ENCODE measurements around the gene PTGDR2. TPM values are rescaled to one million over a fixed set of nuclear protein-coding genes. Genes with fewer than 3 reads are reported as not detected.

Gene PTGDR2
- total RNA-seq, 2 experiments from 2014 or later = 0.11 to 0.18 TPM

GRCh38 chr11:60816590-60817157 lies 39.1 kb downstream of the PTGDR2 start:
- intact Hi-C loops (cut with DNase I, micrococcal nuclease) = no loop called here
- ATAC-seq = no peak
- ChIA-PET POLR2A (no interaction called here), CTCF (no interaction called here)
- Mint-ChIP-seq H3K9me3 (ENCODE audit: low read depth) (peaks cover 5% of the 10 kb centered on the region), H3K27ac (no peak overlapping the region), H3K4me3 (no peak overlapping the region), H3K36me3 (ENCODE audit: low read depth) (no peaks in the 10 kb centered on the region), H3K4me1 (no peaks in the 10 kb centered on the region), H3K27me3 (no peaks in the 10 kb centered on the region)
- no peak for DNase-seq

DNA sequence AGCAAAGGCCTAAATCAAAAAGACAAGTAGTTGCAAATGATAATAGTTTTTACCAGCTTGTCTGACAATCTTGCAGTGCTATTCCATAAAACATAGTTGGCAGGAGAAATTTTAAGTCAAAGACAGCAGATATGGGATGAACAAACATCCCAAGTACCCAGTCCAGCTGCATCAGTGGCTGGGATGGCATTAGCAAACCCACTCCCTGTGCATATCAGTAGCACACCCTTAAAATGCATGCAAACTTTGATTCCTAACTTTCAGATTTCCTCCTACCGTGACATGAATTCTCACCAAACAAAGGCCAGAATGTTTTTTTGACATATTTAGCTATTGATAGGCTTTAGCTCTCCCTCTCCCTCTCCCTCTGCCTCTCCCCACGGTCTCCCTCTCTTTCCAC lies 41.6 kb downstream of the PTGDR2 start:
- Mint-ChIP-seq H3K9me3 (ENCODE audit: low read depth) (peaks cover 5% of the 10 kb centered on the region), H3K27ac (no peak overlapping the region), H3K4me3 (no peak overlapping the region), H3K27me3 (no peaks in the 10 kb centered on the region), H3K36me3 (ENCODE audit: low read depth) (no peaks in the 10 kb centered on the region), H3K4me1 (no peaks in the 10 kb centered on the region)
- no peak for DNase-seq
- intact Hi-C loops (cut with DNase I, micrococcal nuclease) = no loop called here
- POLR2A ChIA-PET = no interaction called here
- CTCF ChIA-PET = interaction anchor here (1.3 to 1.5 kb wide), 2 partner anchors 36 to 39 kb away, joined by 3 to 5 read pairs; no protein-coding TSS in a partner anchor
- ATAC-seq = no peak

GRCh38 chr11:60813324-60813723 lies 42.4 kb downstream of the PTGDR2 start:
- Mint-ChIP-seq H3K4me1 (no peaks in the 10 kb centered on the region), H3K27me3 (no peaks in the 10 kb centered on the region), H3K27ac (no peak overlapping the region), H3K36me3 (ENCODE audit: low read depth) (no peaks in the 10 kb centered on the region), H3K9me3 (ENCODE audit: low read depth) (peaks cover 5% of the 10 kb centered on the region), H3K4me3 (no peak overlapping the region)
- CTCF ChIA-PET = interaction anchor here (1.3 to 1.5 kb wide), 2 partner anchors 35 to 38 kb away, joined by 3 to 5 read pairs; no protein-coding TSS in a partner anchor
- POLR2A ChIA-PET = no interaction called here
- ATAC-seq (no peak), DNase-seq (no peak)
- intact Hi-C loops (cut with DNase I, micrococcal nuclease) = no loop called here

DNA sequence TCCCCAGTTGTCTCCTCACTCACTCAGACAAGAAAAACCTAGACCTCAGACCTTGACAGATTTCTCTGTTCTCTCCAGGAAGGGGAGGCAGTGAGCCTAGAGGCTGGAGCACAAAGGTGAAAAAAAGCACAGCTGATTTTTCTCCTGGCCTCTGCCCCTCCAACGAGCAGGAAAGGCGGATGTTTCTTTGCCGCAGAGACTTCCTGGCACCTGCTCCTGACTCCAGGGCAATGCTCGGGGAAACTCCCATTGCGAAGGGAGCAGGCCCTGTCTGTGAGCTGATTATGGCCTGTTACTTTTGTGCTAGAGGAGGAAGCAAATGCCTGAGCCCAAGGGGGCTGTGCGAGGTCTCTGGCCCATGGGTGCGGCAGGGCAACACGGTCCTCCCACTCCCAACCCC lies 45.2 kb downstream of the PTGDR2 start:
- Mint-ChIP-seq H3K4me3 (no peak overlapping the region), H3K27ac (no peak overlapping the region), H3K36me3 (ENCODE audit: low read depth) (no peaks in the 10 kb centered on the region), H3K4me1 (no peaks in the 10 kb centered on the region), H3K27me3 (no peaks in the 10 kb centered on the region), H3K9me3 (ENCODE audit: low read depth) (no peaks in the 10 kb centered on the region)
- intact Hi-C loops (cut with DNase I, micrococcal nuclease) = no loop called here
- POLR2A ChIA-PET = no interaction called here
- CTCF ChIA-PET = interaction anchor here (0.6 to 0.7 kb wide), 2 partner anchors 45 to 152 kb away, joined by 3 to 5 read pairs; no protein-coding TSS in a partner anchor
- ATAC-seq (no peak), DNase-seq (no peak)

DNA sequence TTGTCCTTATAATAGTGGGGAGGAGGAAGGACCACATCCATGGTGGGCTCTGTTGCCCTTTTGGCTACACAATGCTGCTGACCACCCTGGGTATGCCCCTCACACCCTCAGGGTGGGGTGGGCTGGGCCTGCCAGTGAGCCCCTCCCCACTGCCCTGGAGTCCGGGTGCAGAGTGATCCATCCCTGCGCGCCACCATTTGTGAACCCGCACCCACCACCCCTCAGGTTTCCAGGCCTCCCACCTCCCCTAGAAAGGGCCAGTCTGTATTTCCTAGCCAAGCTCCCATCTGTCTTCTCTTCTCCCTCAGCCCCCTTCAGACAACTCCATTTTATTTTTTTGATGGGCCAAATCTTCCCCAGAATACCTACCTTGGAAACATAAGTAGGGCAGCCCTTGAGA lies 45.6 kb downstream of the PTGDR2 start:
- Mint-ChIP-seq H3K27ac (no peak overlapping the region), H3K9me3 (ENCODE audit: low read depth) (no peaks in the 10 kb centered on the region), H3K4me1 (no peaks in the 10 kb centered on the region), H3K36me3 (ENCODE audit: low read depth) (no peaks in the 10 kb centered on the region), H3K27me3 (no peaks in the 10 kb centered on the region), H3K4me3 (no peak overlapping the region)
- DNase-seq = no peak
- intact Hi-C loops (cut with DNase I, micrococcal nuclease) = no loop called here
- ChIA-PET POLR2A (no interaction called here), CTCF (no interaction called here)
- ATAC-seq = no peak

GRCh38 chr11:60809691-60810090 lies 46.1 kb downstream of the PTGDR2 start:
- DNase-seq = no peak
- no peaks in the 10 kb centered on the region for H3K36me3 Mint-ChIP-seq (ENCODE audit: low read depth)

GRCh38 chr11:60809249-60809648 lies 46.5 kb downstream of the PTGDR2 start:
- CTCF ChIA-PET = no interaction called here

More at GRCh38 chr11:60809691-60810090, 46.1 kb downstream of the PTGDR2 start:
- Mint-ChIP-seq H3K27ac (no peak overlapping the region), H3K4me1 (no peaks in the 10 kb centered on the region), H3K27me3 (no peaks in the 10 kb centered on the region), H3K4me3 (no peak overlapping the region), H3K9me3 (ENCODE audit: low read depth) (no peaks in the 10 kb centered on the region)
- no peak for ATAC-seq
- ChIA-PET POLR2A (no interaction called here), CTCF (no interaction called here)
- intact Hi-C loops (cut with DNase I, micrococcal nuclease) = no loop called here

GRCh38 chr11:60803273-60803936 lies 52.3 kb downstream of the PTGDR2 start:
- POLR2A ChIA-PET = no interaction called here

More at GRCh38 chr11:60809249-60809648, 46.5 kb downstream of the PTGDR2 start:
- H3K27me3 Mint-ChIP-seq = no peaks in the 10 kb centered on the region
- H3K9me3 Mint-ChIP-seq (ENCODE audit: low read depth) = no peaks in the 10 kb centered on the region
- no peaks in the 10 kb centered on the region for H3K36me3 Mint-ChIP-seq (ENCODE audit: low read depth)
- H3K4me1 Mint-ChIP-seq = no peaks in the 10 kb centered on the region
- no peak for ATAC-seq
- POLR2A ChIA-PET = no interaction called here
- intact Hi-C loops (cut with DNase I, micrococcal nuclease) = no loop called here
- no peak for DNase-seq
- no peak overlapping the region for H3K4me3 Mint-ChIP-seq
- H3K27ac Mint-ChIP-seq = no peak overlapping the region

GRCh38 chr11:60801194-60801593 lies 54.6 kb downstream of the PTGDR2 start:
- CTCF ChIA-PET = no interaction called here
- DNase-seq (no peak), ATAC-seq (no peak)
- H3K27ac Mint-ChIP-seq = no peak overlapping the region
- POLR2A ChIA-PET = no interaction called here
- no peaks in the 10 kb centered on the region for H3K36me3 Mint-ChIP-seq (ENCODE audit: low read depth)
- no peaks in the 10 kb centered on the region for H3K9me3 Mint-ChIP-seq (ENCODE audit: low read depth)
- peaks cover 7% of the 10 kb centered on the region for H3K27me3 Mint-ChIP-seq
- no peak overlapping the region for H3K4me3 Mint-ChIP-seq
- intact Hi-C loops (cut with DNase I, micrococcal nuclease) = no loop called here
- no peaks in the 10 kb centered on the region for H3K4me1 Mint-ChIP-seq

More at GRCh38 chr11:60803273-60803936, 52.3 kb downstream of the PTGDR2 start:
- no peaks in the 10 kb centered on the region for H3K4me1 Mint-ChIP-seq
- H3K36me3 Mint-ChIP-seq (ENCODE audit: low read depth) = no peaks in the 10 kb centered on the region
- H3K27me3 Mint-ChIP-seq = peaks cover 7% of the 10 kb centered on the region
- no peak overlapping the region for H3K27ac Mint-ChIP-seq
- DNase-seq (no peak), ATAC-seq (no peak)
- no peak overlapping the region for H3K4me3 Mint-ChIP-seq
- CTCF ChIA-PET = no interaction called here
- H3K9me3 Mint-ChIP-seq (ENCODE audit: low read depth) = no peaks in the 10 kb centered on the region
- intact Hi-C loops (cut with DNase I, micrococcal nuclease) = no loop called here

Other genes starting within 250 kb of the PTGDR2 start
- gene MS4A8, start 156.3 kb downstream of the PTGDR2 start, total RNA-seq = not detected
- not detected for gene MS4A18, start 131.2 kb downstream of the PTGDR2 start, total RNA-seq
- gene MS4A15, start 99.1 kb downstream of the PTGDR2 start, total RNA-seq = not detected
- gene MS4A10, start 70.6 kb downstream of the PTGDR2 start, total RNA-seq = not detected
- gene CCDC86, start 13.8 kb downstream of the PTGDR2 start, total RNA-seq = 10 to 100 TPM; 52.1 to 75.1 TPM
- gene ZP1, start 11.6 kb upstream of the PTGDR2 start, total RNA-seq = not detected
- 100 to 1,000 TPM; 148 to 197 TPM for gene PRPF19, start 50.6 kb upstream of the PTGDR2 start, total RNA-seq
- 10 to 100 TPM; 80.3 to 89.1 TPM for gene TMEM109, start 58.2 kb upstream of the PTGDR2 start, total RNA-seq
- gene TMEM132A, start 68.5 kb upstream of the PTGDR2 start, total RNA-seq = 1 to 10 TPM; 1.9 to 2.0 TPM
- gene SLC15A3, start 96.2 kb upstream of the PTGDR2 start, total RNA-seq = 1 to 10 TPM; 7.0 to 9.6 TPM
- 100 to 1,000 TPM; 286 to 377 TPM for gene CD6, start 115.7 kb upstream of the PTGDR2 start, total RNA-seq
- gene CD5, start 246.5 kb upstream of the PTGDR2 start, total RNA-seq = 100 to 1,000 TPM; 298 to 399 TPM

All from activated CD4-positive, alpha-beta T cell treated with anti-CD3 and anti-CD28 coated beads for 36 hours (primary cell).